HFF-Myc (cell line): Measurements from ENCODE around the gene NEDD4L.
"Not testable (repeated sequence)": the region's sequence is repeated elsewhere in the genome, so short reads cannot be mapped to it uniquely, and the experiment has no call there.

ENCODE experiments used
- DNase-seq: peaks from one replicate; pipeline ENCODE4 v3.0.0-alpha.2; 2011; ENCODE audit warnings: low read depth; ENCODE audit errors: extremely low read depth
- H3K4me3 ChIP-seq: replicated peaks from 2 replicates; pipeline ENCODE4 v1.5.1; 2011; ENCODE audit warnings: low read depth, mild to moderate bottlenecking, control low read depth, low read length
- TF ChIP-seq, protein P1 (sequence below): IDR thresholded peaks from 2 replicates; pipeline ENCODE4 v1.5.1; 2012; ENCODE audit warnings: mild to moderate bottlenecking, low read depth, low read length, control low read depth; ENCODE audit errors: missing control alignments

The NEDD4L gene

DNA sequence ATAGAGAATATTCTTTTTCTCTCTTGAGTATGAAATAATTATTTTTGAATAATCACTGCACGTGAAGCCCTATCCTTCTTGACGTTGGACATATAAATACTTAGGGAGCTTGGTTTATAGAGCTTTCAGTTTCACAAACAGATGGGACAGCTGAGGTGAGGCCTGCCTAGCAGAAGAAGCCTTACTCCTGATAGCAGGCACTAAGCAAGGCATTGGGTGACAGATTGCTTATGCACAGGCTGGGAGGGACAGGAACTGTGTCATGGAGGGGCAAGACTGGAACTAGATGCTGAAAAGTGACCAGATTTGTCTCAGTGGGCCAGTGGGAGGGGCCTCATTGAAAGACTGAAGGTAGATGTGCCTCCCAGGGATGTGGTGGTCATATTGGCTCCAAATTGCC is 220.8 kb downstream of the NEDD4L start:
- TF ChIP-seq, protein P1, sequence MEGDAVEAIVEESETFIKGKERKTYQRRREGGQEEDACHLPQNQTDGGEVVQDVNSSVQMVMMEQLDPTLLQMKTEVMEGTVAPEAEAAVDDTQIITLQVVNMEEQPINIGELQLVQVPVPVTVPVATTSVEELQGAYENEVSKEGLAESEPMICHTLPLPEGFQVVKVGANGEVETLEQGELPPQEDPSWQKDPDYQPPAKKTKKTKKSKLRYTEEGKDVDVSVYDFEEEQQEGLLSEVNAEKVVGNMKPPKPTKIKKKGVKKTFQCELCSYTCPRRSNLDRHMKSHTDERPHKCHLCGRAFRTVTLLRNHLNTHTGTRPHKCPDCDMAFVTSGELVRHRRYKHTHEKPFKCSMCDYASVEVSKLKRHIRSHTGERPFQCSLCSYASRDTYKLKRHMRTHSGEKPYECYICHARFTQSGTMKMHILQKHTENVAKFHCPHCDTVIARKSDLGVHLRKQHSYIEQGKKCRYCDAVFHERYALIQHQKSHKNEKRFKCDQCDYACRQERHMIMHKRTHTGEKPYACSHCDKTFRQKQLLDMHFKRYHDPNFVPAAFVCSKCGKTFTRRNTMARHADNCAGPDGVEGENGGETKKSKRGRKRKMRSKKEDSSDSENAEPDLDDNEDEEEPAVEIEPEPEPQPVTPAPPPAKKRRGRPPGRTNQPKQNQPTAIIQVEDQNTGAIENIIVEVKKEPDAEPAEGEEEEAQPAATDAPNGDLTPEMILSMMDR = no peak
- DNase-seq = no peak
- no peak overlapping the region for H3K4me3 ChIP-seq

DNA sequence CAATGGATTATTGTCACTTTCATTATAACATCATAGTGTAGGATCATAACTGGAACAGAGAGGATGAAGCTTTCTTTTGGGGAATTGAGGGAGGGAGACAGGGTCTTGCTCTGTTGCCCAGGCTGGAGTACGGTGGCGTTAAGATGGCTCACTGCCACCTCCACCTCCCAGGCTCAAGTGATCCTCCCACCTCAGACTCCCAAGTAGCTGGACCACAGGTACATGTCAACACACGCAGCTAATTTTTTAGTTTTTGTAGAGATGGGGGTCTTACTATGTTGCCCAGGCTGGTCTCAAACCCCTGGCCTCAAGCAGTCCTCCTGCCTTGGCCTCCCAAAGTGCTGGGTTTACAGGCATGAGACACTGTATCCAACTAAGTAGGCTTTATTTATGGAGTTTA is 221.5 kb downstream of the NEDD4L start:
- not testable (repeated sequence) for H3K4me3 ChIP-seq, DNase-seq

DNA sequence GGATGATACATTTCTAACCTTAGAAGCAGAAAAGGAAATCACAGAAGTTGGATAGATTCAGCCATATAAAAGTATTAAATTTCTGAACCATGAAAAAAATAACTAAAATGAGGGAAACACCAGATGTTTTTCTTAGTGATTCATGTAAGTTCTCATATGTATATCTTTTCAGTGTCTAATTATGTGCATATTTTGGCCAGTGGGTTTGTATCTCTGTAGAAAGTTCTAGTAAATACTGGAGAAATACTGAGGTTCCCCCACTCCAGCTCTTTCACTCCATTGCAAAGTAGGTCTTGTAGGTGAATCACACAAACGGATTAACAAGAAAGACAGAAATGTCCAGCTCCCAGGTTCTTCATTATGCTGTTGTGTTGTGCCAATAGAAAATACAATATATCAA is 222.3 kb downstream of the NEDD4L start:
- TF ChIP-seq, protein P1 = no peak
- DNase-seq = no peak
- no peak overlapping the region for H3K4me3 ChIP-seq

DNA sequence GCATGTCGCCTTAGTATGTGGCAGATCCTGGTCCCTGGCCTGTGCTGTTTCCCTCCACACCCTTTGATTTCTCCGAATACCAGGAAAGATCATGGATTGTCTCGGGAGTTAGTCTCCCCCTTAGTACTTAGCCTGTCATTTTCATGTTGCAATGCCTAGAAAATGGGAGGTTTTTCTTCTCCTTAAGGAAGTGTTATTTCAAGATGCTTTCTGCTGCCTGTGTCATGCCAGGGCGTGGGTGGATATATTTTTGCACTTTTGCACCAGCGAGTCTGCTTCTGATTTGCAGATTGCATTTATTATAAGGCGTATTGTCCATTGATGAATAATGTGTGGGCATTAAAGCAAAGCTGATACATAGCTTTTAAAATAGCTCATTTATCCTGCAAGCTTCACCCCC is 223.5 kb downstream of the NEDD4L start:
- no peak for DNase-seq
- no peak overlapping the region for H3K4me3 ChIP-seq
- TF ChIP-seq, protein P1 = no peak

DNA sequence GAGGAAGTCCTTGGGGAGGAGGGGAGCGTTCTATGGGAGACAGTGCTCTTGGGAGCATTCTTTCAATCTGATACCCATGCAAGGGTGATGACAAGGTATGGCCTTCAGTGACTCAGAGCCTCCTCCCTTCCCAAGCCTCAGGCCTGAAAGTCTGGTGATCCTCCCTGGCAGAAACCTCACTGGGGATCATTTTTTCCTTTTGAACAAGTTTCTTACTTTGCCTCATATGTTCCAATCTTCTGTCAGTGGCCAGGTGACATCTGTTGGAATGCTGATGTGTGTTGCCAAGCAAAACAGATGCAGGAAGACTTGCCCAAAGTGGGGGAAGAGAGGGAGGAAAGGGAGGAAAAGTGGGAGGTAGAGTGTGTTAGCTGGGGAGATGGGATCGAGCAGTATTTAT is 224.8 kb downstream of the NEDD4L start:
- no peak for DNase-seq
- H3K4me3 ChIP-seq = no peak overlapping the region
- TF ChIP-seq, protein P1 = no peak

DNA sequence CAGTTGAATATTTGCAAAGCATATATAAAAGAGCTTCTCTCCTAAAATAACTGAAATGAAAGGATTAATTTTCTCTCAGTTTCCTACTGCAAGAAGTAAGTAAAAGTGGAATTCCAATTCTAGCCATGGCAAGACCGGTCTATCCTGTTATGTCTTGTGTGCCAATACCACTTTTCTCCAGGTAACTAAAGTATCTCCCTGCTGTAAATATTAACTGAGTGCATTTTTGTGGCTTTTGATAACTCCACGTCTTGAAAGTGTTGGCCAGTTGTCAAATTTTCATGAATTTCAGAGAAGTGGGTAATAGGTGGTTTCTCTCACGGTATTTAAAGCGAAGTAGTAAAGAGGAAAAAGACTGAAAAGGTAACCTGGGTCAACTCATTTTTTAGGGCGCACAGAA is 225.9 kb downstream of the NEDD4L start:
- DNase-seq = no peak
- TF ChIP-seq, protein P1 = no peak
- H3K4me3 ChIP-seq = no peak overlapping the region

DNA sequence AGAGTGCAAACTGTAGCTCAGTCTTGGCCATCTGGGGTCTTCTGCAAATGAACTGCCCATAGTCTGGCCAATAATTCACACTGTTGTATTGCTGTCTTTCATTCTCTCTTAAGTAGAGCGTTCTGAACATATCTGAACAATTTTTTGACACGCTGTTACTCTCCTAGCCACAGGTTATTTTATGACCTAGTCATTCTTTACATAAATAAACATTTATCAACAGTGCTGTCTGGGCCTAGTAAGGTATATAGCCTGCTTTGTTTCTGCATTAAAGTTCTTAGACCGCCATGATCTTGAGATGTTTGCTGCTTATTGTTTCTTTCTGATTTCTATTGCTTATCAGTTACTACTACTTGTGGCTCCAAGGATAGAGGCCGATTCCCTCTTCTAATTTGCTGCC is 226.4 kb downstream of the NEDD4L start:
- DNase-seq = no peak
- TF ChIP-seq, protein P1 = no peak
- H3K4me3 ChIP-seq = no peak overlapping the region
